Type B pancreatic cell (in vitro differentiated cells): ENCODE measurements around the gene C5orf22. TPM values are rescaled to one million over a fixed set of nuclear protein-coding genes. Genes with fewer than 3 reads are reported as not detected.
"Not testable (repeated sequence)": the region's sequence is repeated elsewhere in the genome, so short reads cannot be mapped to it uniquely, and the experiment has no call there.

Experiments
- DNase-seq: peaks from one replicate; pipeline ENCODE4 v3.0.0; 2021; ENCODE audit warnings: mixed read lengths; ENCODE audit not compliant: unreplicated experiment; ENCODE audit errors: extremely low spot score
- H3K27ac Mint-ChIP-seq: 2 replicates; pipeline ENCODE4 v1.8.0; 2021; ENCODE audit warnings: mild to moderate bottlenecking, mixed read lengths
- H3K27me3 Mint-ChIP-seq: 2 replicates; pipeline ENCODE4 v1.8.0; 2021; ENCODE audit warnings: mixed read lengths
- H3K36me3 Mint-ChIP-seq: 2 replicates; pipeline ENCODE4 v1.8.0; 2021; ENCODE audit warnings: mixed read lengths
- H3K4me1 Mint-ChIP-seq: one replicate; pipeline ENCODE4 v1.8.0; 2021; ENCODE audit warnings: mixed read lengths; ENCODE audit not compliant: unreplicated experiment
- H3K4me3 Mint-ChIP-seq: 2 replicates; pipeline ENCODE4 v1.8.0; 2021; ENCODE audit warnings: mild to moderate bottlenecking, mixed read lengths
- H3K9me3 Mint-ChIP-seq: 2 replicates; pipeline ENCODE4 v1.8.0; 2021; ENCODE audit warnings: mixed read lengths
- CTCF ChIP-seq: fragments of 200-600 bp; sonication (generic); conservative IDR thresholded peaks from 2 replicates; pipeline ENCODE4 v1.5.0; 2021; ENCODE audit warnings: antibody characterized with exemption, mild to moderate bottlenecking
- total RNA-seq: library from RNA; stranded (reverse); gene quantifications from 2 replicates; pipeline ENCODE4 v1.2.1, GENCODE V29; 2021; ENCODE audit warnings: low replicate concordance

The C5orf22 gene
- total RNA-seq, 1 donor from 2014 or later: 28.1 TPM

- no peak for TF ChIP-seq CTCF
- Mint-ChIP-seq H3K27me3 (no peaks in the 10 kb centered on the region), H3K9me3 (no peaks in the 10 kb centered on the region), H3K4me1 (no peaks in the 10 kb centered on the region), H3K4me3 (no peak overlapping the region), H3K36me3 (peaks cover 33% of the 10 kb centered on the region), H3K27ac (no peak overlapping the region)
- DNase-seq: no peak
Measured at GRCh38 chr5:31553863-31554262, 21.8 kb downstream of the C5orf22 start.

GRCh38 chr5:31554552-31554951 is 22.5 kb downstream of the C5orf22 start:
- H3K9me3 Mint-ChIP-seq: no peaks in the 10 kb centered on the region
- H3K36me3 Mint-ChIP-seq: peaks cover 33% of the 10 kb centered on the region
- H3K27ac Mint-ChIP-seq: no peak overlapping the region
- no peaks in the 10 kb centered on the region for H3K4me1 Mint-ChIP-seq
- DNase-seq: no peak
- no peak for TF ChIP-seq CTCF
- H3K4me3 Mint-ChIP-seq: no peak overlapping the region
- H3K27me3 Mint-ChIP-seq: no peaks in the 10 kb centered on the region

GRCh38 chr5:31556461-31556860 is 24.4 kb downstream of the C5orf22 start:
- Mint-ChIP-seq H3K4me3 (no peak overlapping the region), H3K36me3 (peaks cover 30% of the 10 kb centered on the region), H3K9me3 (no peaks in the 10 kb centered on the region), H3K4me1 (no peaks in the 10 kb centered on the region), H3K27ac (no peak overlapping the region), H3K27me3 (no peaks in the 10 kb centered on the region)
- no peak for DNase-seq
- no peak for TF ChIP-seq CTCF

GRCh38 chr5:31559942-31560341 is 27.8 kb downstream of the C5orf22 start:
- no peaks in the 10 kb centered on the region for H3K4me1 Mint-ChIP-seq
- H3K4me3 Mint-ChIP-seq: no peak overlapping the region
- H3K9me3 Mint-ChIP-seq: no peaks in the 10 kb centered on the region
- peaks cover 10% of the 10 kb centered on the region for H3K36me3 Mint-ChIP-seq
- no peak overlapping the region for H3K27ac Mint-ChIP-seq
- no peak for TF ChIP-seq CTCF
- no peak for DNase-seq
- no peaks in the 10 kb centered on the region for H3K27me3 Mint-ChIP-seq

- no peak overlapping the region for H3K4me3 Mint-ChIP-seq
- H3K27me3 Mint-ChIP-seq: no peaks in the 10 kb centered on the region
- no peaks in the 10 kb centered on the region for H3K4me1 Mint-ChIP-seq
- DNase-seq: no peak
- no peak overlapping the region for H3K27ac Mint-ChIP-seq
- H3K9me3 Mint-ChIP-seq: peaks cover 4% of the 10 kb centered on the region
- TF ChIP-seq CTCF: no peak
- no peaks in the 10 kb centered on the region for H3K36me3 Mint-ChIP-seq
Measured at GRCh38 chr5:31561946-31562345, 29.8 kb downstream of the C5orf22 start.

GRCh38 chr5:31563216-31563615 is 31.1 kb downstream of the C5orf22 start:
- Mint-ChIP-seq H3K27ac (no peak overlapping the region), H3K4me1 (no peaks in the 10 kb centered on the region), H3K9me3 (peaks cover 4% of the 10 kb centered on the region), H3K36me3 (no peaks in the 10 kb centered on the region), H3K4me3 (no peak overlapping the region), H3K27me3 (no peaks in the 10 kb centered on the region)
- no peak for TF ChIP-seq CTCF
- no peak for DNase-seq

GRCh38 chr5:31566362-31566761 is 34.3 kb downstream of the C5orf22 start:
- not testable (repeated sequence) for H3K4me1 Mint-ChIP-seq, H3K27me3 Mint-ChIP-seq, H3K27ac Mint-ChIP-seq, H3K9me3 Mint-ChIP-seq, H3K36me3 Mint-ChIP-seq, H3K4me3 Mint-ChIP-seq, DNase-seq
